GM19238 (cell line): ENCODE data around the gene AHCYL2.
A peak's percentile ranks its signal among the peaks of the same experiment; 100 is the strongest.
"Not testable (repeated sequence)": the region's sequence is repeated elsewhere in the genome, so short reads cannot be mapped to it uniquely, and the experiment has no call there.

ENCODE experiments used
- DNase-seq: peaks from one replicate; pipeline ENCODE4 v3.0.0; 2011; ENCODE audit warnings: low spot score; ENCODE audit not compliant: insufficient read length

The AHCYL2 gene

DNA sequence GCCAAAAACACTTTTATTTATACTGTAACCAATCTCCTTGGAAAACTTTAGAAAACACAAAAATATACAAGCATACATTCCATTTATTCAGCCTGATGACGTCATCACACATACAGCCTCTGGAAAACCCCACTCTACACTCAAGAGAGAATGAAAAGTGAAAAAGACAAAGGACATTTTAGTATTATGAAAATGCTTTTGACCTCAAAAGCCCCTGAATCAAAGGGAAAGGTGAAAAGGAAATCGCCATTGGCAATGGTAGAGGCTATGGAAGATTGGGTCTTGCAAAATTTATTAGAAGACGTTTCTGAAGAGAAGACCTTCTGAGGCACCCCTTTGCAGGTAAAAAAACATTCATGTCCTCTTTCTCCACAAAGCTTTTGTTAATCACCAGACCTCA is 126.5 kb downstream of the AHCYL2 start:
- DNase-seq, result no peak

DNA sequence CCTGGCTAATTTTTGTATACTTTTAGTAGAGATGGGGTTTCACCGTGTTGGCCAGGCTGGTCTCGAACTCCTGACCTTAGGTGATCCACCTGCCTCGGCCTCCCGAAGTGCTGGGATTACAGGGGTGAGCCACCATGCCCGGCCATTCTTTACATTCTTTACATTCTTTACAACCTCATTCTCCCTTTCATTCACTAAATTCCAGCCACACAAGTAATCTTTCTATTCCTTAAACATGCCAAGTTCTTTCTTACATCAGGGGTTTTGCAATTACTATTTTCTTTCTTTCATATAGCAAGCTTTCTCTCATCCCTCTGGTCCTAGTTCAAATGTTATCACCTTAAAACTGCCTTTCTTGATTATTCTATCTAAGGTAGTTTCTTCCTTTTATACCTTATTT is 128.3 kb downstream of the AHCYL2 start:
- not testable (repeated sequence) for DNase-seq

DNA sequence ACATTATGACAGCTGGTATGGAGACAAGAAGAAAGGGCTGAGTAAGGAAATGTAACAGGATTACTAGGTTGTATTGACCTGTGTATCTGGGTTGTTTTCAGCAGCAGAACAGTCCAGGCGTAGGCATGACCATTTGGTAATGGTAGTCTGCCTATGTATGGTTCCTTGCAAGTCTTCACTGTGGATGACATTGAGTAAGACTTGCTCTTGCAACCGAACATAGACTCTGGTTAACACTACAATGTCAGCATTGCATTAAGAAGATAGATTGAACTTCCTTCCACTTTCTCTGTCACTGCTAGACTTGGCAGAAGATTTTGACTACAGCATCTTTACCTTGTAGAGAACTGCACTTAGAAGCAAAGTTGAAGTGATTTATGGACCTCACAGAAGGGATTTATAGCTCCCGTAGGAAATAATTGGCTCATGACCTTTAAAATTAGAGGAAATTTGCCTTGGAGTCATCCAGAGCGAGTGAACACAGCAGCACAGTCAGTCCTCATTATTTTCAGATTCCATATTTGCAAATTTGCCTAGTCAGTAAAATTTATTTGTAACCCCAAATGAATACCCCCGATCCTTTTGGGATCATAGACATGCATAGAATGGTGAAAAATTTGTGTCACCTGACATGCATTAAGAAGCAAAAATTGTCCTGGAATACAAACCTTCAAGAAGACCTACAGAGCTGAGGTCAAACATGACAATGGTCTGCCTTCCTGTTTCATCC is 129.8 kb downstream of the AHCYL2 start:
- DNase-seq, result no peak

DNA sequence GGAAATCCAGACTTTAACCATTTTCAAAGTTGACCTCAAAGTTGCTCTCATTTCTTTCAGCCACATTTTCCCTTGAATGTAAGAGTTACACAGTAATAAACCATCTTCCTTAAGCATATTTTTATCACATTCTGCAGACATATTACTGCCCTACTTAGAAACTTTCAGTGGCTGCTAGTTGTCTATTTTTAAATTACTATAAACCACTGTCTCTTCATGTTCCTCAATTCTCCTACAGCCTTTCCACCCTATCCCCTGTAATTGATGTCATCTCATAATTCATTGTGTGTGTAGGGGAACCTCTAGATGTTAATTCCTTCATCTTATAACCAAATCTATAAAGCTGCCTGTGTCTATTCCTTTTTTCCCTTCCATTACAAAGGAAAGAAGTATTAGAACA is 131.3 kb downstream of the AHCYL2 start:
- DNase-seq, result no peak

DNA sequence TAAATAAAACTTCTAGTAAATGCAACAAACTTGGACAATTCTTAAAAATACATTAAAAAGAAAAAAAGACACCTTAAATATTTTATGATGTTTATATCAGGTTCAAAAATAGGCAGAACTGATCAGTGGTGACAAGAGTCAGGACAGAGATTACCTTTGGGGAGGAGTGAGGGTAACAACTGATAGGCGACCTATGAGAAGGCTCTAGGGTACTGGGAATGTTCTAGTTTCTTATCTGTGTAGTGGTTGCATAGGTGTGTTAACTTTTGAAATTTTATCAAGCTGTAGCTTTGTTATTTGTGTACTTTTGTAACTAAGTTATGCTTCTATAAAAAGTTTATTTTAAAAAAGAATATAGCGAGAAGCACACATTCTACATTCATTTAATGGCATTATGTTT is 134.3 kb downstream of the AHCYL2 start:
- no peak for DNase-seq

DNA sequence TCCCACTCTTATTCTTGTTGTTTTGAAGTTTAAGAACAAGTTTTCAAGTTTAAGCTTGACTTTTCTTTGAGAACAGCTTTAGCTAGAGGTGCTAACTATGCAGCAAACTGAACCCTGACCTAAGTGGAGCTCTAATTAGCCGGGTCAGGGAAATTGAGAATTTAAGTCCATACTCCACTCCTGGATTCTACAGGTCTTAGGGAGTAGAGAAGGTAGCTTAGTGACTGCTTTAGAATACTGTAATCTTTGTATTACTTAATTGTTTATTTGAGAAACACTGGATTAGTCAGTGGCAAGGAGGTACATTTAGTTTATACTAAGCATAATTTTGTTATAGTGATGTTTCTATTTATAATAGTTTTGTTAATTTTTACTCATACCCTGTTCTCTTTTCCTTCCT is 134.8 kb downstream of the AHCYL2 start:
- no peak for DNase-seq

DNA sequence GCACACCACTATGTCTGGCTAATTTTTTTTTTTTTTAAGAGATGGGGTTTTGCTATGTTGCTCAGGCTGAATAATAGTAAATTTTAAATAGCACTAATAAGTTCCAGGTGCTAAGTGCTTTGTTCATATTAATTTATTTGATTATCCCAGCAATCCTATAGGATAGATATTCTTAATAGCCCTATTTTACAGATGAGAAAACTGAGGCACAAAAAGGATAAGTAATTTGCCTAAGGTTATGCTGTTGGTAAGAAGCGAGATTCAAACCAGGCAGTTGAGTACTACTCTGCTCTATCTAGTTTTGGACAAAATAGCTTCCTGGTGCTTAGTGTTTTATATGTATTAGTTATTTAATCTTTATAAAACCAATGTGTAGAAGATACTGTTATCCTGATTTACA is 136.9 kb downstream of the AHCYL2 start:
- no peak for DNase-seq

DNA sequence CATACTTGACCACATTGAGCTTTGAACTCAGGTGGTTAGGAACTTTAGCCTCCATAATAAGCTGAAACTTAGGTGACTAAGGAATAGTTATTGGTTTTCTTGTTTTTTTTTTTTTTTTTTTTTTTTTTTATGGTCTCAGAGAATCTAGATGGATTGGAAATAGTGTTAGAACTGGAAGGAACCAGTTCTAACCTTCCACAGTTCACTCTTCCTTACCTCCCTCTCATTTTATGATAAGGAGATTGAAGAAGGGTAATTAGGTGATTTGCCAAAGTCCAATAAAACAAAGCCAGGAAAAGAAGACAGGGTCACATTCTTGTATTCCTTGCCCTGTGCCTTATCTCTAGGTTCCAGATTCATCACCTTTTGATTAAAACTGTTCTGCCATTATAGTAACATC is 137.7 kb downstream of the AHCYL2 start:
- no peak for DNase-seq

DNA sequence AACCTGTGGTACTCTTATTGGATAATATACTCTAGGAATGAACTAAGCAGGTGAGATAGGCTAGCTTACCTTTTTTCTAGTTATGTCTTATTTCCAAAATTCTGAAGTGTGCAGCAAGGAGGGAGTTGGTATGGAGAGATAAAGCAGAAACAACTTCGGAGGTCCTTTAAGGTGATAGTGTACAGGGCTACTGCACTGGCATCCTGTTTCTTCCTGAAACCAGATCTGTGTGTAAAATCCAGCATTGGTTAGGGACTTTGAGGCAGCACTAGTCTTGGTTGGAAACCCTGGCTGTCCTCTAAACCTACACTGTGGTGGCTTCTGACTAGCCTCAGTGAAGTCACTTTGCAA is 142.5 kb downstream of the AHCYL2 start:
- no peak for DNase-seq

DNA sequence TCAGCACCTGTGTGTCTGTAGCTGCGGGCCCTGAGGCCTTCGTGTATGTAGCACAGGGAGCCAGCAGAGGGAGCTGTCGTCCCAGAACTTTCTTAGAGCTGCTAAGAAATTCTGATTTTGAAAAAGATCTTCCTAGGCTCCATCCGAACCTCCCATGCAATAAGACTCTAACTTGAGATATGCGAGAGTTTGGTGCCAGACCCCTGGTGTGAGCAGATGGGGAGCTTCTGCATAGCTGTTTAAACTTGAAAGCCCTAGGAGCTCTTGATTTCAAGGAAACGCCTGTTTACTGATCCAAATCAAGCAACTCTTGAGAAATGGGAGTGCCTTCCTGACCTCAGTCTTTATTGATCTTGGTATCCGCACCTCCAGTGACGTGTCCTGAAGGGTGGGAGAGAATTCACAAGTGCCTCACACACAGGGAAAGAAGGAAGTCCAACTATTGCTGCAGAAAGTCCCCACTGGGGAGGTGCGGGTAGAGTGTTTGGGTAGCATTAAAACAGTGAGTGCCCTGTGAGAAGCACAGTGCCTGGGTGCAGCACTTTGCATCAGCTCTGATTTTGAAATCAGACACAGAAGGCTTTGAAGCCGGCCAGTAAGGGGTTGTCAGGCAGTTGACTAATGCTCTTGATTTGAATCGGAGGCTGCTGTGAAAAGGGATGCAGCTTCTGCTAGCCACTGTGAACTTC is 143.0 kb downstream of the AHCYL2 start:
- no peak for DNase-seq

DNA sequence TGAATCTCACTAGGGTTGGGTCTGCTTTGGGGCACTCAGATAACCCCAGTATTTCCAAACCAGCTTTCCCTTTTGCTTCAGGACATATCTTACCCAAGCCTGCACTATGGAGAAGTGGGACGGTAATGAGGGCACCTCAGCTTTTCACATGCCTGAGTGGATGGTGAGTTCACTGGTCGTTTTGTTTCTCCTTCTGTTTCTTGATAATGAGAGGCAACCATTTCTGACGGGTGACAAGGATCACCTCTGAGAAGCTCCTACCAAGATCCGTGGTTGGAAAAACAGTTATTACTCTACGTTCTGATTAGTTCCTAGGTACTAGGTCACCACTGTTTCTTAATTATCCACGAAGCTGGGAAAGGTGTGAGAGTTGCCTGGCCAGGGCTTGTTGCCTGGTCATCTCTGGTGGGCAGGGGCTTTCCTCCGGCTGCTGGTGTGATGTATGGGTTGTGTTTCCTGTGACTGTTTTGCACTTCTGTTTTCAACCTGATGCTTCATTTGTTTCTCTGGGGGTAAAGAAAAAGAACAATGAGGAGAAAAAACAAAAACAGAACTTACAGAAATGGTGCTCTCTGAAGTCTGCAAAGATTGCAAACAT is 143.7 kb downstream of the AHCYL2 start:
- DNase-seq, result no peak

DNA sequence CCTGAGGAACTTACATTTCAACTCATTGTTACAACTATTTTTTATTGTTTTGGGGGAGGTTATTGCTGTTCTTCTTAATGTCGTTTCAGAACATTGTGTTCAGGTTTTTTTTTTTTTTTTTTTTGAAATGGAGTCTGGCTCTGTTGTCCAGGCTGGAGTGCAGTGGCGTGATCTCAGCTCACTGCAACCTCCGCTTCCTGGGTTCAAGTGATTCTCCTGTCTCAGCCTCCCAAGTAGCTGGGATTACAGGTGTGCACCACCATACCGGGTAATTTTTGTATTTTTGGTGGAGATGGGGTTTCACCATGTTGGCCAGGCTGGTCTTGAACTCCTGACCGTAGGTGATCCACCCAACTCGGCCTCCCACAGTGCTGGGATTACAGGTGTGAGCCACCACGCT is 144.6 kb downstream of the AHCYL2 start:
- DNase-seq, result not testable (repeated sequence)

DNA sequence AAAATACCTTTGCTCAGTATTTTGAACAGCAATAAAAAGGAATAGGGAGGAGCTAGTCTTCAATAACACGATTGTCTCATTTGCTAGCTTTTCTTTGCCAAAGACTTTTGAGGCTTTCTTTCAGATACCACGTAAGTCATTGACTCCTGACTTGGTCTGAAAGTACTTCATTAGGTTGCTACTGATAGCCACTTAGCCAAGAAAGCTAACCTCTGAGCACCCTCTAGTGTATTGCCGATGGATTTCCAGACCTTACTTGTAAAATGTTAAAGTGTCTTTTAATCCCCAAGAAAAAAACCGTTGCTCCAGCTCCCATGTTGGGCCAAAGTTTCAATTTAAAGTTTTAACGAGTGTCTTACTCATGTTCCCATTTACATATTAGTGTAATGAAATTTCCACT is 146.0 kb downstream of the AHCYL2 start:
- no peak for DNase-seq

DNA sequence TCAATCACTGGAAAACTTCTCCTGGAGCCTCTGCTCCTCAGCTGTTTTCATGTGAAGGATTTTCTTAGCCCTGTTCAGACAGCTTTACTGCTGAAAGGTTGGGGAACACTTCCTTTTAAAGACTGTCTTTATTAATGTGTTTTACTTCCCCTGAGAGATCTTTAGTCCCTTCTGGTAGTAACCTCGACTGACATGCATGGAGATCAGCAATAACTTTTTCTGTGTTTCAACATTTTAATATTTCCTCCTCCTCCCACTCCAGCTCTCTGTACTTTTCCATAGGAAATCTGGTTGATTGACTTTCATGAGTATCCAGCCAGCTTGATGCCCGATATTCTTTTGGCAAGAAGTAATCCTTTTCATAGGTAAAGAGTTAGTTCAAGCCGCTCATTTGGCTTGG is 146.7 kb downstream of the AHCYL2 start:
- DNase-seq, result no peak

DNA sequence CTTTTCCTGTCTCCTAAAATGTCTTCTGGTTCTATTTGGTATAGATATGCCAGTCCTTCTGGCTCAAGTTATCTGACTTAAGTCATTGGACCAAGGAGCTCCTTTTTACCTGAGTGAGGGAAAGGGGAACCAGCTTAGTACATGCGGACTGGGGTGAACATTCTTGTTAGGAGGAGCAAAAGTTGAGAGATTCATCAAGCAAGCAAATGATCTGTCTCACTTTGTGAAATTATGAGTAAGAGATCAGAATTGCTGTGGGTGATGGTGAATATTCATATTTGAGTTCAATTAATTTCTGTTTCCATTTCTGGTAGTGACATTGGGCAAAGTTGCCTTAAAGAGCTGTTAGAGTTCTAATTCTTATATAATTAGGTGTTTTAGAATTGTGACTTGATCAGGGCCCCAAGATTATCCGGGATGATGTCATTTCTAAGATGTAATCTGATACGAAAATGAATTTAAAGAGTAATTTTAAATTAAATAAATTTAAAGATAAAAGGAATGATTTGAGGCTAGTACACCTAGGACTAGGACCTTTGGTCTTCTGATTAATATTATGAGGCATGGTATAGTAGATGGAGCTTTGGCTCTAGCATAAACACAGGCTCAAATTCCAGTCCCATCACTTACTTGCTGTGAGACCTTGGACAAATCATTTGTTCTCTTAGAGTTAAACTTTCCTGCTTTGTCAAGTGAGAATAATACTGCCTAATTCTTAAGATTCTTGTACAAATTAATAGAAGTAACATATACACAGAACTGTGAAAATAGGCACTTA is 149.0 kb downstream of the AHCYL2 start:
- no peak for DNase-seq

DNA sequence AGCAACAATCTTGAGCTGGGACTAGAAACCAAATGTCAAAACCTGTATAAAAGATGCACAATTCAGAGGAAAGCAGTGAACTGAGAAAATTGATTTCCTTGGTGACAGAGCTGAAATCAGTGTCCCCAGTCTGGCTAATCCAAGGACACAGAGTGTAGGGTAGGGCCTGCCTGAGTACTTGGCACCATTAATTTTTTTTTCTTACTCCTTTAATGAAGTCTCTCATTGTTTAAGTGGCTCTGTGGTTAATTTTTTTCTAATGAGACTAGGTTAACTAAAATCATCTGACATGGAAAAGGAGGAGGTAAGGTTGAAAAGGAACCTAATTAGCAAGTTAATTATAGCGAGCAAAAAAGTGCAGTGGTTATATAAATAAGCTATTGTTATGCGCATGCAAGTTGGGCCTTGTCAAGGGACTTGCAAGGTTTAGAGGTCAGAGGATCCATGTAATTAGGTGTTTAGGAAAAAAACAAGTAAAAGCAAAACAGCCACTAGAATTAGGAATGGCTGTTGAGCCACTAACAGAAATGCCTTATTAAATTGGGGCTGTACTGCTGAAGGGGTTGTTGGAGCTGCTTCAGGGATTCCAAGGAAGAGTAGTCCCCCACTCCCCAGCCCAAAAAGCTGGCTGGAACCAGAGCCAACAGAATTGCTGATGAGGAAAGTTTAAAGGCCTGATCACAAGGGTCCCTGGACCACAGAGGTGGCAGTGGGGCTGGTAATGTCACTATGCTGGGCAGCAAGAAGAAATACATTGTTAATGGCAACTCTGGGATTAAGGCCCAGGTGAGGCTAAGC is 150.5 kb downstream of the AHCYL2 start:
- no peak for DNase-seq

DNA sequence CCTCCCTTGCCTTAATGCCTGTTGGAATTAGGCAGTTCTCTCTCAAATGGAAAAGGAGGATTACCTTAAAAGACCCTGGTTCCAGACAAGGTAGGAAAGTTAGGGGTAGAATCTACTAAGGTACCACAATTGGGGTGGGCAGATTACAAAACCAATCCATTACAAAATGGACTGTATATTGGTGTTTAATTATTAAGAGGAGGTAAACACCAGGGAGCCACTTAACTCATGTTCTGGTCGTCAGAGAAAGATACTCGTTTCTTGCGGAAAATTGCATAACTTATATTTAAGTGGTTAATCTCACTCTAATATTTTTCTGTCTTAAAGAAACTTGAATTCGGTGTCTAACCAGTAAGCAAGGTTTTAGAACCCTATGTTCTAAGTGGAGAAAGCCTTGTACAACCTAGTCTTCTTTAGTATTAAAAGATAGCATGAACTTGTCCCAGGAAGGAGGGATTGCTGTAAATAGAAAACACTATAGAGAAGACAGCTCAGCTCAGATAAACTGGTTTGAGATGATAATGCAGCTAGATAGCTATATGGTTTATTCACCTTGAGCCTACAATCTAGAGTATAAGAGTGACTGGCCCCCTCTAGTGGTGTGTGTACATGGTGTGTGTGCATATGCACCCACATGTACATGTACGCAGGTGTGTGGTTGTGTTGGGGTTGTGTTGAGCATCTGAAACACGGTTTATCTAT is 151.4 kb downstream of the AHCYL2 start:
- DNase-seq, result peak; percentile 18

DNA sequence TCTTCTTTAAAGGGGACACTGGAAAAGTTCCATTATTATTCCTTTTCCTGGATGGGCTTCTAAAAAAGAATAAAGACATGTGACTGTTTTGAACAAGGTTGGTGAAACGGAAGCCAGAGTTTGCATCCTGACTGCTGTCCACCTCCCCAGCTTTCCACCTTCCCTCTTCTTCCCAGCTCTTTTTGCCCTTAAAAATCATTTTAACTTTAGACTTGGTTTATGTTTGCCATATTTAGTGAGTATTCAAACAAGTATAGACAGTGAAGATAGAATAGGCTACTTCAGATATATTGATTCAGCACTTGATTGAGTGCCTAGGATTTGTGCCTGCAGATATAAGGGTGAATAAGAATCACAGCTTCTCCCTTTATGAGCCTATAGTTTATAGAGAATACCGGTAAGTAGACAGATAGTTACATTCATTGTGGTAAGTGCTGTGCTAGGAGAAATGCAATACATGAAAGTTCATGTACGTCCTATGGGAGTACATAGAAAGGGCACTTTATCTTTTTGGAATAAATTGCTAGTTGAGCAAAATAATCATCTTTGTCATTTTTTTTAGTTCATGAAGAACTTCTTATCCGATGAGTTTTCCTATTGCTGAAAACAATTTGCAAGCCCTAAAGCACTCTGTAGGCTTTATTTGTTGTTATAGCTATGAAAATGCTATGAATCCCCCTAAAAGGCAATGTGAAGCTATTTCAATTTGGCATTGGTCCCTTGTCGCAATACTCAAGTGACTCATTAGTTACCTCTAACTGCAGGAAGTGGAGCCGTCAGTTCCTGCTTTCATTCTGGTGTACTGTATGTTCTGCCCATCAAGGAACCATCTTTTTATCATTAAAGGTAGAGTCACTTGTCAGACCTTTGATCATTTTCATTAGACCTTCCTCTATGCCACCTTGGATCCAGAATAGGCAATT is 152.2 kb downstream of the AHCYL2 start:
- DNase-seq, result no peak

DNA sequence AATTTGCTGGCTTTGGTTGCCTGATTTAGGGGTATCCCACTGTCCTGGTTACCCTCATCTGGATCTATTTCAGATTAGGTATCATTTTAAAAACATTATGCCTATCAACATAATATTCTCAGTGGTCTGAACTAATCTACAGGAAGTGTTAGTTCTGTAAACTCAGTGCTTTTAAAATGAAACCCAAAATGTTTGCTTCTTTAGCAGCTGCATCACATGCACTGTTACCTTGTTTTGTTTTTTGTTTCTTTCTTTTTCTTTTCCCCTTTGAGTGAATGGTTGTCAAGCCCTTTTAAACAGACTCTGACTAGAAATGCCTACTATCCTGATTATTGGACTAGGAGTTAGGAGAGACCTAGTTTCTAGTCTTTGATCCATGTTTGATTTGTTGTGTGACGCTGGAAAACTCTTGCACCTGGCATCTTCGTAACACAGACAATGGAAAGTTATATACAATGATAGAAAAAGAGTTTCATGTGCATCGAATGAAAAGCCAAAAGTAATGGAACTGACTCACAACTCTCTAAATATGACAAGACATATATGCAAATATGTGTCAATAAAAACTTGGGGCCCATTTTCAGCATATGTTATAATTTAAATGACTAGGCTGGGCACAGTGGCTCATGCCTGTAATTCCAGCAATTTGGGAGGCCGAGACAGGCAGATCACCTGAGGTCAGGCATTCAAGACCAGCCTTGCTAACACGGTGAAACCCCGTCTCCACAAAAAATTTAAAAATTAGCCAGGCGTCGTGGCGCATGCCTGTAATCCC is 157.1 kb downstream of the AHCYL2 start:
- no peak for DNase-seq
